ENCODE results near the gene SDC1.

SDC1 gene

GRCh38 chr2:20183373-20183772, 41.6 kb downstream of the SDC1 start:
- no peak for DNase-seq (ENCODE audit: low spot score)

- no peak for DNase-seq (ENCODE audit: low spot score)
These were observed 42.5 kb downstream of the SDC1 start for GRCh38 chr2:20182241-20182931.

- DNase-seq (ENCODE audit: low spot score), result no peak
These were observed 43.2 kb downstream of the SDC1 start for GRCh38 chr2:20181761-20182160.

GRCh38 chr2:20180676-20181648, 44.0 kb downstream of the SDC1 start:
- DNase-seq (ENCODE audit: low spot score), result no peak

GRCh38 chr2:20179755-20180594, 45.0 kb downstream of the SDC1 start:
- DNase-seq (ENCODE audit: low spot score), result no peak

- DNase-seq (ENCODE audit: low spot score), result no peak
These were observed 45.5 kb downstream of the SDC1 start for GRCh38 chr2:20179466-20179754.

GRCh38 chr2:20178666-20179465, 46.1 kb downstream of the SDC1 start:
- no peak for DNase-seq (ENCODE audit: low spot score)

GRCh38 chr2:20178249-20178607, 46.7 kb downstream of the SDC1 start:
- no peak for DNase-seq (ENCODE audit: low spot score)

- DNase-seq (ENCODE audit: low spot score), result no peak
These were observed 47.2 kb downstream of the SDC1 start for GRCh38 chr2:20177556-20178248.

- no peak for DNase-seq (ENCODE audit: low spot score)
These were observed 48.2 kb downstream of the SDC1 start for GRCh38 chr2:20176760-20177159.

- no peak for DNase-seq (ENCODE audit: low spot score)
These were observed 49.0 kb downstream of the SDC1 start for GRCh38 chr2:20175931-20176330.

- DNase-seq (ENCODE audit: low spot score), result no peak
These were observed 49.7 kb downstream of the SDC1 start for GRCh38 chr2:20175267-20175666.

GRCh38 chr2:20174410-20174809, 50.5 kb downstream of the SDC1 start:
- no peak for DNase-seq (ENCODE audit: low spot score)

- no peak for DNase-seq (ENCODE audit: low spot score)
These were observed 51.2 kb downstream of the SDC1 start for GRCh38 chr2:20173496-20174402.

- no peak for DNase-seq (ENCODE audit: low spot score)
These were observed 51.9 kb downstream of the SDC1 start for GRCh38 chr2:20173064-20173463.

- DNase-seq (ENCODE audit: low spot score), result no peak
These were observed 52.5 kb downstream of the SDC1 start for GRCh38 chr2:20172273-20173055.

- no peak for DNase-seq (ENCODE audit: low spot score)
These were observed 53.4 kb downstream of the SDC1 start for GRCh38 chr2:20171445-20171977.

GRCh38 chr2:20170704-20171250, 54.2 kb downstream of the SDC1 start:
- no peak for DNase-seq (ENCODE audit: low spot score)
